PC-9 (cell line): Measurements from ENCODE around the gene SALL3.

Experiments used
- EZH2 ChIP-seq: fragments of 200-600 bp; sonication (generic); IDR thresholded peaks from 2 replicates; pipeline ENCODE4 v1.8.0; 2017; ENCODE audit warnings: antibody characterized with exemption, low read depth
- TF ChIP-seq, protein P1 (sequence below): fragments of 200-600 bp; sonication (generic); conservative IDR thresholded peaks from 2 replicates; pipeline ENCODE4 v1.6.1; 2017; ENCODE audit warnings: mixed run types, antibody characterized with exemption, mild to moderate bottlenecking, moderate library complexity

DNA sequence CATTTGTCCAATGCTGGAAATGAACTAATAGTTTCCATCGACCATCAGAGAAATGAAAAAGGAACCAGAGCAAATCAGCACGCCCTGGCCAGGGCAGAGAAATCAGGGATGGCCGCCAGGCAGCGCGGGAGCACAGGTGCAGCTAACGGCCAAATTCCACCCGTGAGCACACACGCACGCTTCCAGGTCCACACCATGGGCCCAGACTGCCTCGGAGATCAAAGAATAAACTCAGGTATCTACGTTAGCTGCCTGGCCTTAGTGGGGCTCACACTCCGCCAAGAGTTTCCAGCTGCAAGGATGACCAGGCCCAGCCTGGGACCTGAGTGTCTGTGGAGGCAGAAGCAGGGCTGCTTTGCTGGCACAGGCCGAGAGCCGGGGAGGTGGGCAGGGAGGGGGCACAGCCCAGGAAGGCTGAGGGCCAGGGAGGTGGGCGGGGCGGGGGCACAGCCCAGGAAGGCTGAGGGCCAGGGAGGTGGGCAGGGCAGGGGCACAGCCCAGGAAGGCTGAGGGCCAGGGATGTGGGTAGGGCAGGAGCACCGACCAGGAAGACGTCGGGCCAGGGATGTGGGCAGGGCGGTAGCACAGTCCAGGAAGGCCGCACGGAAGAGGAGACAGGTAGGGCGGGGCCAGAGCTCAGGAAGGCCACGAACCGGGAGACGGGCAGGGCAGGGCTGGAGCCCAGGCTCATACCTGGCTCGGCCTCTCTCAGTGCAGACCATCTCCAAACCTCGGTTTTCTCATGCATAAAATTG is 43.2 kb upstream of the SALL3 start:
- TF ChIP-seq, protein P1, sequence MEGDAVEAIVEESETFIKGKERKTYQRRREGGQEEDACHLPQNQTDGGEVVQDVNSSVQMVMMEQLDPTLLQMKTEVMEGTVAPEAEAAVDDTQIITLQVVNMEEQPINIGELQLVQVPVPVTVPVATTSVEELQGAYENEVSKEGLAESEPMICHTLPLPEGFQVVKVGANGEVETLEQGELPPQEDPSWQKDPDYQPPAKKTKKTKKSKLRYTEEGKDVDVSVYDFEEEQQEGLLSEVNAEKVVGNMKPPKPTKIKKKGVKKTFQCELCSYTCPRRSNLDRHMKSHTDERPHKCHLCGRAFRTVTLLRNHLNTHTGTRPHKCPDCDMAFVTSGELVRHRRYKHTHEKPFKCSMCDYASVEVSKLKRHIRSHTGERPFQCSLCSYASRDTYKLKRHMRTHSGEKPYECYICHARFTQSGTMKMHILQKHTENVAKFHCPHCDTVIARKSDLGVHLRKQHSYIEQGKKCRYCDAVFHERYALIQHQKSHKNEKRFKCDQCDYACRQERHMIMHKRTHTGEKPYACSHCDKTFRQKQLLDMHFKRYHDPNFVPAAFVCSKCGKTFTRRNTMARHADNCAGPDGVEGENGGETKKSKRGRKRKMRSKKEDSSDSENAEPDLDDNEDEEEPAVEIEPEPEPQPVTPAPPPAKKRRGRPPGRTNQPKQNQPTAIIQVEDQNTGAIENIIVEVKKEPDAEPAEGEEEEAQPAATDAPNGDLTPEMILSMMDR: no peak
- TF ChIP-seq EZH2: no peak
